SHP77 treated with DMSO at 0.1 percent for 48 hours (cell line): ENCODE results near the gene EP400.
"Not testable (repeated sequence)": the region's sequence is repeated elsewhere in the genome, so short reads cannot be mapped to it uniquely, and the experiment has no call there.

Source experiments
- DNase-seq: peaks from one replicate; lab custom pipeline; 2025; lab: John Stamatoyannopoulos, UW

EP400 gene

GRCh38 chr12:132047630-132048029 is 97.9 kb downstream of the EP400 start:
- not testable (repeated sequence) for DNase-seq

GRCh38 chr12:132049442-132049841 is 99.7 kb downstream of the EP400 start:
- DNase-seq: no peak

- no peak for DNase-seq
Observed at GRCh38 chr12:132049876-132050275, 100.1 kb downstream of the EP400 start.

- DNase-seq: not testable (repeated sequence)
Observed at GRCh38 chr12:132051718-132052117, 102.0 kb downstream of the EP400 start.

- no peak for DNase-seq
Observed at GRCh38 chr12:132052196-132052932, 102.6 kb downstream of the EP400 start.

- DNase-seq: no peak
Observed at GRCh38 chr12:132053338-132054330, 103.9 kb downstream of the EP400 start.

- DNase-seq: no peak
Observed at GRCh38 chr12:132054983-132055382, 105.2 kb downstream of the EP400 start.

GRCh38 chr12:132055535-132056096 is 105.9 kb downstream of the EP400 start:
- no peak for DNase-seq

GRCh38 chr12:132056320-132056719 is 106.6 kb downstream of the EP400 start:
- DNase-seq: no peak

GRCh38 chr12:132056951-132057350 is 107.2 kb downstream of the EP400 start:
- no peak for DNase-seq

GRCh38 chr12:132057691-132058090 is 107.9 kb downstream of the EP400 start:
- no peak for DNase-seq

GRCh38 chr12:132061197-132061596 is 111.5 kb downstream of the EP400 start:
- no peak for DNase-seq

- DNase-seq: no peak
Observed at GRCh38 chr12:132061641-132062430, 112.1 kb downstream of the EP400 start.

- DNase-seq: no peak
Observed at GRCh38 chr12:132062481-132062880, 112.7 kb downstream of the EP400 start.

- DNase-seq: no peak
Observed at GRCh38 chr12:132063491-132063890, 113.7 kb downstream of the EP400 start.

- no peak for DNase-seq
Observed at GRCh38 chr12:132064631-132065030, 114.9 kb downstream of the EP400 start.

- DNase-seq: no peak
Observed at GRCh38 chr12:132065203-132065602, 115.5 kb downstream of the EP400 start.

GRCh38 chr12:132065609-132066344 is 116.0 kb downstream of the EP400 start:
- no peak for DNase-seq

GRCh38 chr12:132066345-132066685 is 116.6 kb downstream of the EP400 start:
- DNase-seq: no peak

- DNase-seq: no peak
Observed at GRCh38 chr12:132066749-132067148, 117.0 kb downstream of the EP400 start.

- DNase-seq: no peak
Observed at GRCh38 chr12:132067182-132067581, 117.4 kb downstream of the EP400 start.
